Nephron progenitor cell (in vitro differentiated cells): ENCODE measurements around the gene CTF1.

Experiments
- DNase-seq: peaks from one replicate; pipeline ENCODE4 v3.0.0; 2021
- H3K27ac Mint-ChIP-seq: 2 replicates; pipeline ENCODE4 v1.8.0; 2021; ENCODE audit warnings: mild to moderate bottlenecking, moderate library complexity, mixed read lengths
- H3K27me3 Mint-ChIP-seq: 2 replicates; pipeline ENCODE4 v1.8.0; 2021; ENCODE audit warnings: mild to moderate bottlenecking, low read depth, mixed read lengths; ENCODE audit not compliant: poor library complexity
- H3K36me3 Mint-ChIP-seq: 2 replicates; pipeline ENCODE4 v1.8.0; 2021; ENCODE audit warnings: low read depth, mixed read lengths
- H3K4me1 Mint-ChIP-seq: 2 replicates; pipeline ENCODE4 v1.8.0; 2021; ENCODE audit warnings: mixed read lengths
- H3K4me3 Mint-ChIP-seq: 2 replicates; pipeline ENCODE4 v1.8.0; 2021; ENCODE audit warnings: mild to moderate bottlenecking, moderate library complexity, mixed read lengths
- H3K9me3 Mint-ChIP-seq: 2 replicates; pipeline ENCODE4 v1.8.0; 2021; ENCODE audit warnings: mild to moderate bottlenecking, moderate library complexity, mixed read lengths
- TF ChIP-seq, protein P1 (sequence below): fragments of 200-600 bp; sonication (generic); IDR thresholded peaks from 2 replicates; pipeline ENCODE4 v1.5.0; 2021; ENCODE audit warnings: antibody characterized with exemption

CTF1 gene, protein sequence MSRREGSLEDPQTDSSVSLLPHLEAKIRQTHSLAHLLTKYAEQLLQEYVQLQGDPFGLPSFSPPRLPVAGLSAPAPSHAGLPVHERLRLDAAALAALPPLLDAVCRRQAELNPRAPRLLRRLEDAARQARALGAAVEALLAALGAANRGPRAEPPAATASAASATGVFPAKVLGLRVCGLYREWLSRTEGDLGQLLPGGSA

DNA sequence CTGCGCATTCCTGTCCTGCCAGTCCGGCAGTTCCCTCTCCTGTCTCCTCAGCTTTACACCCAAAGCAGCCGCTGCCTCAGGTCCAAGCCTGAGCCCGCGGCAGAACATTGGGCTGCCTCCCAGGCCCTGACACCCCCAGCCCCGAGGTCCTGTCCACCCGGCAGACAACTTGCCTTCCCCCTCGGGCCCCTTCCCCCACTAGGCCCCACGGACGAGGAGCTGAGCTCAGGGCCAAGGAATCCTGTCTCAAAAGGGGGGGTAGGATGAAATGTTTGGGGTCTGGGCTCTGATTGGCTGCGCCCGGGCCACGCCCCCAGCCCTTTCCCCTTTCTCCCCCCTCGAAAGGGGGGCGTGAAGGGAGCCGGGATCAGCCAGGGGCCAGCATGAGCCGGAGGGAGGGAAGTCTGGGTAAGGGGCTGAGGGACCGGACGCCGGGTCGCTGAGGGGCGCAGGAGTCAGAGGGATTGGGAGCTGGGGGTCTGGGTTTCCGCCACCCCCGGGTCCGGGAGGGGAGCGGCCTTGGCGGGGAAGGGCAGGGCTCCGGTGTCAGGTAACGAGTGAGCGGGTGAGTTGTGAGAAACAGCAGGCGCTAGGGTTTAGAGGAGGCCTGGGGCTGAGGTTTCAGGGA, at the start of gene CTF1:
CTF1 (plus strand) TSS at position 354 of the 628 bp plus-strand sequence; CDS start at position 384, 30 bp downstream.
- H3K27me3 Mint-ChIP-seq, result peaks cover 2% of the 10 kb centered on the region

DNA sequence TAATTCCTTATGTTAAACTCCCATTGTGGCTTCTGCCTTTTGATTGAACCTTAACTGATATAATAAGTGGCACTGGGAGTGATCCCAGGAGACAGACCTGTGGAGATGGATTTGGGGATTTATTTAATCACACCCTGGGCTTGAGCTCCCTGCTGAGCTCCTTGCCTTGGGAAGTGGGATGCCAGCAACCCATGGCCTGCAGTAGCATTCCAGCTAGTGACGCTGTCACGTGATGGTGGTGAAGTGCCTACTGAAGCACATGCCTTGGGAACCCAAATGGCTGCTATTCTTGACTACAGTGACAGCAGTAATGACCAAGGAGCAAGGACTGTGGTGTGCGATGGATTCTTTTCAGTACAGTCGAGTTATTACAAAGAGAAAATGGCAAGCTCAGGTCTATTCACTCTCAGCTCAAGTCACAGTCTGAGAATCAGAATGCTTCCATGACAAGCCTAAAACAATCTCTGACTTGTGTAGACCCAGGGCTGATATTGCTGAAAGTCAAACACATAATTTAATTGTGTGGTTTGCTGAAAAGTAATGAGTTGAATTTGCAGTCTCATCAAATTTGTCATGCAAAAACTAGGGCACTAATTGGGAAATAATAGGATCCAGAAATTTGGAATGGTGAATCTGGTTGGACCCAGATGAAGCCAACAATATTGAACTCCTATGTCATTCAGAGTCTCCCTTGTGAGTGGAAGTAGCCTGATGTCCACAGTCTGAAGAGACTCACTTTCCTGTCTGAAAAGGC, 49.6 kb upstream of the CTF1 start:
- H3K36me3 Mint-ChIP-seq, result peaks cover 7% of the 10 kb centered on the region
- peaks cover 18% of the 10 kb centered on the region for H3K9me3 Mint-ChIP-seq
- TF ChIP-seq, protein P1, sequence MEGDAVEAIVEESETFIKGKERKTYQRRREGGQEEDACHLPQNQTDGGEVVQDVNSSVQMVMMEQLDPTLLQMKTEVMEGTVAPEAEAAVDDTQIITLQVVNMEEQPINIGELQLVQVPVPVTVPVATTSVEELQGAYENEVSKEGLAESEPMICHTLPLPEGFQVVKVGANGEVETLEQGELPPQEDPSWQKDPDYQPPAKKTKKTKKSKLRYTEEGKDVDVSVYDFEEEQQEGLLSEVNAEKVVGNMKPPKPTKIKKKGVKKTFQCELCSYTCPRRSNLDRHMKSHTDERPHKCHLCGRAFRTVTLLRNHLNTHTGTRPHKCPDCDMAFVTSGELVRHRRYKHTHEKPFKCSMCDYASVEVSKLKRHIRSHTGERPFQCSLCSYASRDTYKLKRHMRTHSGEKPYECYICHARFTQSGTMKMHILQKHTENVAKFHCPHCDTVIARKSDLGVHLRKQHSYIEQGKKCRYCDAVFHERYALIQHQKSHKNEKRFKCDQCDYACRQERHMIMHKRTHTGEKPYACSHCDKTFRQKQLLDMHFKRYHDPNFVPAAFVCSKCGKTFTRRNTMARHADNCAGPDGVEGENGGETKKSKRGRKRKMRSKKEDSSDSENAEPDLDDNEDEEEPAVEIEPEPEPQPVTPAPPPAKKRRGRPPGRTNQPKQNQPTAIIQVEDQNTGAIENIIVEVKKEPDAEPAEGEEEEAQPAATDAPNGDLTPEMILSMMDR, result no peak
- peaks cover 10% of the 10 kb centered on the region for H3K4me1 Mint-ChIP-seq
- peaks cover 14% of the 10 kb centered on the region for H3K27me3 Mint-ChIP-seq
- H3K27ac Mint-ChIP-seq, result no peak overlapping the region
- H3K4me3 Mint-ChIP-seq, result no peak overlapping the region
- no peak for DNase-seq

More for the DNA sequence above, at the start of gene CTF1:
- Mint-ChIP-seq H3K36me3 (peaks cover 3% of the 10 kb centered on the region), H3K27ac (peak within 1 kb of the TSS; percentile 99), H3K9me3 (no peaks in the 10 kb centered on the region), H3K4me3 (peak within 1 kb of the TSS; percentile 84), H3K4me1 (peaks cover 57% of the 10 kb centered on the region)
- peak; percentile 76 for DNase-seq
- TF ChIP-seq, protein P1, result no peak

- Mint-ChIP-seq H3K4me1 (peaks cover 3% of the 10 kb centered on the region), H3K9me3 (no peaks in the 10 kb centered on the region), H3K27me3 (peaks cover 7% of the 10 kb centered on the region), H3K36me3 (peaks cover 22% of the 10 kb centered on the region), H3K27ac (no peak overlapping the region), H3K4me3 (no peak overlapping the region)
- DNase-seq, result no peak
- TF ChIP-seq, protein P1, result no peak
Observed at GRCh38 chr16:30850246-30850645, 46.2 kb upstream of the CTF1 start.

- no peak overlapping the region for H3K27ac Mint-ChIP-seq
- no peaks in the 10 kb centered on the region for H3K27me3 Mint-ChIP-seq
- no peak for DNase-seq
- no peaks in the 10 kb centered on the region for H3K9me3 Mint-ChIP-seq
- TF ChIP-seq, protein P1, result no peak
- peaks cover 26% of the 10 kb centered on the region for H3K36me3 Mint-ChIP-seq
- H3K4me3 Mint-ChIP-seq, result no peak overlapping the region
- H3K4me1 Mint-ChIP-seq, result peaks cover 7% of the 10 kb centered on the region
Observed at GRCh38 chr16:30853758-30854157, 42.7 kb upstream of the CTF1 start.

DNA sequence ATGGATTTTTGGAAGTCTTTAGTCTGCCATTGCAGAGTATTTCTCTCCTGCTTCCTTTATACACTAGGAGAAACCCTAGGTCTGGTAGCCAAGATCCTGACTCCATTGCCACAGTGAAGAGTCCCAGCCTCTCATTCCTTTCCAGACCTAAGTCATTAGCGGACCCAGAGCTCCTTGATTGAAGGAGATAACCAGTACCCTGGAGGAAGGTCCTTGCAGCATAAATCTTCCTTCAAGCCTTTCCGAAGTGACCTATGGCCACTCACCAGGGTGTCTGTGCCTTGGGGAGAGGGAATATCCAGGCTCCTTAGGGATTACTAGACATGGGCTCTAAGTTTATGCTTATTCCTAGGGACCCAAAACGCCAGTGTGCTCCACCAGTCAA, 38.3 kb upstream of the CTF1 start:
- Mint-ChIP-seq H3K9me3 (no peaks in the 10 kb centered on the region), H3K4me3 (no peak overlapping the region), H3K36me3 (peaks cover 33% of the 10 kb centered on the region), H3K27me3 (peaks cover 2% of the 10 kb centered on the region), H3K27ac (no peak overlapping the region), H3K4me1 (peaks cover 20% of the 10 kb centered on the region)
- TF ChIP-seq, protein P1, result no peak
- DNase-seq, result no peak
